Measurements from ENCODE around the gene PLAC8L1.

Gene PLAC8L1

DNA sequence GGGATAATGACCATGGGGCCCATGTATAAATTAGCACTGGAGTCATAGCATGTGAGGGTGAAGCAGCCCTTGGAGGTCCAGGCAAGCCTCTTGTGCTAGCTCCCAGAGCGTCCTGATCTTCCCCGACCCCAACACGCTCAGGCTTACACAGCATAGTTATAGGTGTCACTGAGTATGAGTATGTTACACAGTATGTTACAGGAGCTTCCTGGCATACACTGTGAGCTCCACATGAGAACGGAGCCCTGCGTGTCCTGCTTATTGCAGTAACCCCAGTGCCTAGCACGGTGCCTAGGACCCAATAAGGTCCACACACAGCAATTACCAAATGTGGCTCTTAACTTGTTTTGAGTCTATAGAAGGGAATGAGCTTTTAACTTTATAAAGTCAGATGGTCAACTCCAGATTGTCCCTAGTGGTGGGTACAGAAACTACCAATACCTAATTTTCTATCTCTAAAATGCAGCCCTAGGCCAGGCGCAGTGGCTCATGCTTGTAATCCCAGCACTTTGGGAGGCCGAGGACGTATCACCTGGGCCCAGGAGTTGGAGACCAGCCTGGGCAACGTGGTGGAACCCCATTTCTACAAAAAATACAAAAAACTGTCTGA, 64.1 kb downstream of the PLAC8L1 start:
- TF ChIP-seq, protein P1, sequence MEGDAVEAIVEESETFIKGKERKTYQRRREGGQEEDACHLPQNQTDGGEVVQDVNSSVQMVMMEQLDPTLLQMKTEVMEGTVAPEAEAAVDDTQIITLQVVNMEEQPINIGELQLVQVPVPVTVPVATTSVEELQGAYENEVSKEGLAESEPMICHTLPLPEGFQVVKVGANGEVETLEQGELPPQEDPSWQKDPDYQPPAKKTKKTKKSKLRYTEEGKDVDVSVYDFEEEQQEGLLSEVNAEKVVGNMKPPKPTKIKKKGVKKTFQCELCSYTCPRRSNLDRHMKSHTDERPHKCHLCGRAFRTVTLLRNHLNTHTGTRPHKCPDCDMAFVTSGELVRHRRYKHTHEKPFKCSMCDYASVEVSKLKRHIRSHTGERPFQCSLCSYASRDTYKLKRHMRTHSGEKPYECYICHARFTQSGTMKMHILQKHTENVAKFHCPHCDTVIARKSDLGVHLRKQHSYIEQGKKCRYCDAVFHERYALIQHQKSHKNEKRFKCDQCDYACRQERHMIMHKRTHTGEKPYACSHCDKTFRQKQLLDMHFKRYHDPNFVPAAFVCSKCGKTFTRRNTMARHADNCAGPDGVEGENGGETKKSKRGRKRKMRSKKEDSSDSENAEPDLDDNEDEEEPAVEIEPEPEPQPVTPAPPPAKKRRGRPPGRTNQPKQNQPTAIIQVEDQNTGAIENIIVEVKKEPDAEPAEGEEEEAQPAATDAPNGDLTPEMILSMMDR (IDR thresholded peaks at IDR 0.05; ENCODE audit: low read depth, low read length, missing control alignments) = peak; percentile 28
- no peak overlapping the region for H3K4me3 ChIP-seq (replicated peaks; ENCODE audit: low read depth, low read length)
- DNase-seq (ENCODE audit: extremely low read depth, low read depth) = no peak

DNA sequence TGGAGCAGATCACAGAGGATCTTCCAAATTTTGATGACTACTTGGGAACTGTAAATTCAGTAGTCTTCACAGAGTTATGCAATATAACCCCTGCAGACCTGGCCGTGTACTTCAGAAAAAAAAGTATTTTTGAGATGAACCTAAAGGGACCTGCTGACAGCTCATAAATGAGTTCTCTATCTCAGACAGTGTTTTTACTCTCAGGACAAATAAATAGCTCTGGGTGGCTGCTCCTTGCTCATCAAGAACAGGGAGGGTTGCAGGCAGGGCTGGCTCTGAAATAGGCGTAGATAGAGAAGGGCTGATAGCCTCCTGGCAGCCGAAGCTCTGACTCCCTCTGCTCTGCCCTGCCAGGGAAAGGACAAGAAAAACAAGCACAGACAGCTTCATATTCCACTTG, 64.8 kb downstream of the PLAC8L1 start:
- TF ChIP-seq, protein P1 (IDR thresholded peaks at IDR 0.05; ENCODE audit: low read depth, low read length, missing control alignments) = no peak
- no peak for DNase-seq (ENCODE audit: extremely low read depth, low read depth)
- H3K4me3 ChIP-seq (replicated peaks; ENCODE audit: low read depth, low read length) = no peak overlapping the region

DNA sequence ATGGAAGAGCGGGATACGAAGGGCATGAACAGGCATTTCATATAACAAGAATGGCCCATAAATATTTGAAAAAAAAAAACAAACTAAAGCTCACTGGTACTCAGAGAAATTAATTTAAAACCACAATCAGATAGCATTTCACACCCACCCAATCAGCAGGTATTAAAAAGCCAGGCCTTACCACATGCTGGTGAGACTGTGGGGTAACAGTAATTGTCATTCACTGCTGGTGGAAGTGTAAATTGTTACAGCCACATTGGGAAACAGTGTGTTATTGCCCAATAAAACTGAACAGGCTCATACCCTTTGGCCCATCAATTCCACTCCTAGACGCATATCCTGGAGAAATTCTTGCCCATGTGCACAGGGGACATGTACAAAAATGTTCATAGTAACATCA, 66.0 kb downstream of the PLAC8L1 start:
- H3K4me3 ChIP-seq (replicated peaks; ENCODE audit: low read depth, low read length) = no peak overlapping the region
- TF ChIP-seq, protein P1 (IDR thresholded peaks at IDR 0.05; ENCODE audit: low read depth, low read length, missing control alignments) = no peak
- DNase-seq (ENCODE audit: extremely low read depth, low read depth) = no peak

DNA sequence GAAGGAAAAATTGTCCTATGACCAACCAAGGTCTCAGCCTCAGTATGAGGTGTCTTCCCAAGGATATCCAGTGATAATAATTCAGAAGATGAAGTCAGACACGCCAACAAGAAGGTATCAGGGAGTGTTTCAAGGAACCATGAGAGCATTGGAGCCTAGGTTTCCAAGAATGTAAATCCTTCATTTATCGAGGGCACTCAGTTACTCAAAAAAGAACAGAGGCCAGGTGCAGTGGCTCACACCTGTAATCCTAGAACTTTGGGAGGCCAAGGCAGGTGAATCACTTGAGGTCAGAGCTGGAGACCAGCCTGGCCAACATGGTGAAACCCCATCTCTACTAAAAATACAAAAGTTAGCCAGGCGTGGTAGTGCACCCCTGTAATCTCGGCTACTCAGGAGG, 70.8 kb downstream of the PLAC8L1 start:
- no peak overlapping the region for H3K4me3 ChIP-seq (replicated peaks; ENCODE audit: low read depth, low read length)
- DNase-seq (ENCODE audit: extremely low read depth, low read depth) = no peak
- TF ChIP-seq, protein P1 (IDR thresholded peaks at IDR 0.05; ENCODE audit: low read depth, low read length, missing control alignments) = no peak

All from HFF-Myc (cell line).